IPS DF 6.9 (cell line): ENCODE measurements around the gene CACNA1D.

Source experiments
- DNase-seq: peaks from one replicate; pipeline ENCODE4 v3.0.0-alpha.2; 2013; ENCODE audit warnings: low read depth, low spot score
- H3K27ac ChIP-seq: one replicate; pipeline ENCODE4 v1.5.1; 2013; ENCODE audit warnings: low read length, control low read depth
- H3K27me3 ChIP-seq: 2 replicates; pipeline ENCODE4 v1.6.1; 2013; ENCODE audit warnings: mild to moderate bottlenecking, low read length; ENCODE audit not compliant: control insufficient read depth, insufficient read depth
- H3K36me3 ChIP-seq: 2 replicates; pipeline ENCODE4 v1.6.1; 2013; ENCODE audit warnings: low read length; ENCODE audit not compliant: control insufficient read depth, insufficient read depth
- H3K4me1 ChIP-seq: 2 replicates; pipeline ENCODE4 v1.6.1; 2013; ENCODE audit warnings: low read length; ENCODE audit not compliant: control insufficient read depth, insufficient read depth
- H3K4me3 ChIP-seq: 2 replicates; pipeline ENCODE4 v1.5.1; 2013; ENCODE audit warnings: mild to moderate bottlenecking, low read length
- H3K9me3 ChIP-seq: 2 replicates; pipeline ENCODE4 v1.6.1; 2013; ENCODE audit warnings: low read length, inconsistent platforms; ENCODE audit not compliant: control insufficient read depth, insufficient read depth
- WGBS: extraction: QIAGEN DNeasy Blood & Tissue Kit; methylation state at CpG from one replicate; pipeline ENCODE4 v1.1.7; 2013; ENCODE audit warnings: mixed read lengths, missing lambda C conversion rate; ENCODE audit not compliant: insufficient read length, insufficient coverage; 5-methylcytosine and 5-hydroxymethylcytosine counted together

CACNA1D gene

DNA sequence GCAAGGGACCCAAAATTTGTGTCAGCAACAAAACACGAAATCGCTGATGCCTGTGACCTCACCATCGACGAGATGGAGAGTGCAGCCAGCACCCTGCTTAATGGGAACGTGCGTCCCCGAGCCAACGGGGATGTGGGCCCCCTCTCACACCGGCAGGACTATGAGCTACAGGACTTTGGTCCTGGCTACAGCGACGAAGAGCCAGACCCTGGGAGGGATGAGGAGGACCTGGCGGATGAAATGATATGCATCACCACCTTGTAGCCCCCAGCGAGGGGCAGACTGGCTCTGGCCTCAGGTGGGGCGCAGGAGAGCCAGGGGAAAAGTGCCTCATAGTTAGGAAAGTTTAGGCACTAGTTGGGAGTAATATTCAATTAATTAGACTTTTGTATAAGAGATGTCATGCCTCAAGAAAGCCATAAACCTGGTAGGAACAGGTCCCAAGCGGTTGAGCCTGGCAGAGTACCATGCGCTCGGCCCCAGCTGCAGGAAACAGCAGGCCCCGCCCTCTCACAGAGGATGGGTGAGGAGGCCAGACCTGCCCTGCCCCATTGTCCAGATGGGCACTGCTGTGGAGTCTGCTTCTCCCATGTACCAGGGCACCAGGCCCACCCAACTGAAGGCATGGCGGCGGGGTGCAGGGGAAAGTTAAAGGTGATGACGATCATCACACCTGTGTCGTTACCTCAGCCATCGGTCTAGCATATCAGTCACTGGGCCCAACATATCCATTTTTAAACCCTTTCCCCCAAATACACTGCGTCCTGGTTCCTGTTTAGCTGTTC is 316.9 kb downstream of the CACNA1D start:
- no peak for DNase-seq
- Histone ChIP-seq H3K4me1 (no peaks in the 10 kb centered on the region), H3K9me3 (no peaks in the 10 kb centered on the region), H3K27ac (no peak overlapping the region), H3K27me3 (no peaks in the 10 kb centered on the region), H3K36me3 (no peaks in the 10 kb centered on the region), H3K4me3 (no peak overlapping the region)
- no CpG with 5 or more reads among the region's 24 CpGs for WGBS

GRCh38 chr3:53812434-53812833 is 318.0 kb downstream of the CACNA1D start:
- H3K36me3 ChIP-seq: peaks cover 4% of the 10 kb centered on the region; the same call in 1 of the 2 replicates
- H3K27me3 ChIP-seq: no peaks in the 10 kb centered on the region
- no peaks in the 10 kb centered on the region for H3K4me1 ChIP-seq
- no peak overlapping the region for H3K4me3 ChIP-seq
- H3K9me3 ChIP-seq: no peaks in the 10 kb centered on the region
- no peak for DNase-seq
- WGBS: no CpG with 5 or more reads among the region's 4 CpGs
- H3K27ac ChIP-seq: no peak overlapping the region

DNA sequence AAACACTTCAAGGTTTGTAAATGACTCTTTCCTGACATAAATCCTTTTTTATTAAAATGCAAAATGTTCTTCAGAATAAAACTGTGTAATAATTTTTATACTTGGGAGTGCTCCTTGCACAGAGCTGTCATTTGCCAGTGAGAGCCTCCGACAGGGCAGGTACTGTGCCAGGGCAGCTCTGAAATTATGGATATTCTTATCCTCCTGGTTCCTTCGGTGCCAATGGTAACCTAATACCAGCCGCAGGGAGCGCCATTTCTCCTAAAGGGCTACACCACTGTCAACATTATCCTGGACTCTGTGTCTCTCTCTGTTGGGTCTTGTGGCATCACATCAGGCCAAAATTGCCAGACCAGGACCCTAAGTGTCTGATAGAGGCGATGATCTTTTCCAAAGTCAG is 318.8 kb downstream of the CACNA1D start:
- WGBS: no CpG with 5 or more reads among the region's 5 CpGs
- Histone ChIP-seq H3K4me3 (no peak overlapping the region), H3K36me3 (peaks cover 5% of the 10 kb centered on the region; the same call in 1 of the 2 replicates), H3K27me3 (no peaks in the 10 kb centered on the region), H3K27ac (no peak overlapping the region), H3K4me1 (no peaks in the 10 kb centered on the region), H3K9me3 (no peaks in the 10 kb centered on the region)
- no peak for DNase-seq

GRCh38 chr3:53813876-53814275 is 319.5 kb downstream of the CACNA1D start:
- peaks cover 6% of the 10 kb centered on the region; the same call in 1 of the 2 replicates for H3K36me3 ChIP-seq
- H3K9me3 ChIP-seq: no peaks in the 10 kb centered on the region
- no peaks in the 10 kb centered on the region for H3K4me1 ChIP-seq
- no peak overlapping the region for H3K27ac ChIP-seq
- H3K27me3 ChIP-seq: no peaks in the 10 kb centered on the region
- no peak overlapping the region for H3K4me3 ChIP-seq
- no CpG with 5 or more reads among the region's 10 CpGs for WGBS
- no peak for DNase-seq

DNA sequence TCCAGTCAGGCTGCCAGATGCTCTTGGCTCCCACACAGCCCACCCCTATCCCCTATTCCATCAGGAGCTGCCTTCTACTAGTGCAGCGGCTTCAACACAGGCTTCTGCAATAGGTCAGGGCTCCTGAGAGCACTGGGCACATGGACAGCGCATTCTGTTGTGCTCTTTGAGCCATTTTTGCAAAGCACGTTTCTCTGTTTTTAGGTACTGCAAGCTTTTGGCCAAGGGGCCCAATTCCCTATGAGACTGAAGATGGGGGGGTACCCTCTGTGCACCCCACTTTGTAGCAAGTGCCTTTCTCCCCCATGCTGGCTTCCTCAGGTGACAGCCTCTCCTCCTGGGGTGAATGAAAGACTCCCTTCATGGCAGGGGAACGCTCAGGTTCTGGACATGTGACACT is 320.7 kb downstream of the CACNA1D start:
- Histone ChIP-seq H3K27me3 (no peaks in the 10 kb centered on the region), H3K4me3 (no peak overlapping the region), H3K36me3 (peaks cover 14% of the 10 kb centered on the region; the same call in 1 of the 2 replicates), H3K27ac (no peak overlapping the region), H3K4me1 (no peaks in the 10 kb centered on the region), H3K9me3 (no peaks in the 10 kb centered on the region)
- DNase-seq: no peak
- no CpG with 5 or more reads among the region's 4 CpGs for WGBS

DNA sequence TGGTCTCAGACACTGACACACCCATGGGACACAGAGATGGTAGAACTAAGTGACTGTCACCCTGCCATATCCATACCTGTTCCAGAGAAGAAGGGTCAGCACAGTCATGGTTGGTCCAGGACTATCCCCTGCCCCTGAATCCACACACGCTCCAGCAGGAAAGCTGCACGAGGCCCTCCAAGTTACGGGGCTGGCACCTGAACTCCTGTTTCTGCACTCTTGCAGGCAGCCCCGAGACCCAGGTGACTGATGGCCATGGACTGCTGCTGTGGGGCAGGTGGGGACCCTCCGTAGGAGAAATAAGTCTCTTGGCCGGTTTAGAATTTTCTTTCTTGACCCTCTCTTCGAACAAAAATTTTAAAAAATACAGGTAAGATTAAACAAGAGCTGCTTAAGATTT is 321.2 kb downstream of the CACNA1D start:
- Histone ChIP-seq H3K27ac (no peak overlapping the region), H3K27me3 (no peaks in the 10 kb centered on the region), H3K4me3 (no peak overlapping the region), H3K9me3 (no peaks in the 10 kb centered on the region), H3K36me3 (peaks cover 14% of the 10 kb centered on the region; the same call in 1 of the 2 replicates), H3K4me1 (no peaks in the 10 kb centered on the region)
- WGBS: no CpG with 5 or more reads among the region's 7 CpGs
- no peak for DNase-seq

DNA sequence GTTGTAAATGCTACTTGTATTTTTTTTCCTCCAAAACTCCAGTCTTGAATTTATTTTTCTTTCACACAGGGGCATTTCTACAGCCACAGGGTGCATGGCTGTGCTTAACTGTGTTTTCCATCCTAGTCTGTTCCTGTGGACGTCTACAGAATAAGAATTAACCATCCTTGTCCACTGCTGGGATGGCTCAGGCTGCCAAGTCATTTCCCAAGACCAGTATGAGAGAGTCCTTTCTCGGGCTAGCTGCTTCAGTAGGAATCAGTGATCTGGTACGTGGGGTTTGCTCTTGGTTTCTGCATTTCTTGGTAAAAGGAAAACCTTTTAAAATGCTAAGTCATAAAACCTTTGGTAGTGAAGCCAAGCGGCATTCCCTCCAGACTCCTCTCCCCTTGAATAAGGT is 322.0 kb downstream of the CACNA1D start:
- Histone ChIP-seq H3K27ac (no peak overlapping the region), H3K4me3 (no peak overlapping the region), H3K27me3 (no peaks in the 10 kb centered on the region), H3K36me3 (peaks cover 14% of the 10 kb centered on the region; the same call in 1 of the 2 replicates), H3K9me3 (no peaks in the 10 kb centered on the region), H3K4me1 (no peaks in the 10 kb centered on the region)
- DNase-seq: no peak
- WGBS: no CpG with 5 or more reads among the region's 4 CpGs

DNA sequence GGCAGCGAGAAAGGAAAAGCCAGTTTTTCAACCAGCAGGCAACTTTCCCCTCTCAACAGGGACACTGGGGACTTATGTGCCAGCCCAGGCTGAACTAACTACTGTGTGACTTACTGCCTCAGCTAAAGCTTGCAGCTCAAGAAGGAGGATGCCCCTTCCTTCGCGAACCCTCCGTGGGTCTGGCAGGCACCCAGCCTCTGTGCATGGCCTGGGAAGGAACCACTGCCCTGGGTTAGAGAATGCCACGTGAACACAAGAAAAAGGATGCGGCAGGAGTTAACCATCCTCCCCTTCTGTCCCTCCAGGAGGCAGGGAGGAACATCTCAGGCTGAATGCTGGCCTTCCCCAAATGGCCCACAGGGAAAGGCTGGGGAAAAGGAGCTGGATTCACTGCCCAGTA is 322.8 kb downstream of the CACNA1D start:
- H3K4me1 ChIP-seq: no peaks in the 10 kb centered on the region
- DNase-seq: no peak
- no peak overlapping the region for H3K27ac ChIP-seq
- H3K36me3 ChIP-seq: peaks cover 15% of the 10 kb centered on the region; the same call in 1 of the 2 replicates
- no peak overlapping the region for H3K4me3 ChIP-seq
- no peaks in the 10 kb centered on the region for H3K9me3 ChIP-seq
- WGBS: no CpG with 5 or more reads among the region's 6 CpGs
- no peaks in the 10 kb centered on the region for H3K27me3 ChIP-seq

- Histone ChIP-seq H3K36me3 (peaks cover 18% of the 10 kb centered on the region; the same call in 1 of the 2 replicates), H3K27ac (no peak overlapping the region), H3K4me1 (no peaks in the 10 kb centered on the region), H3K9me3 (no peaks in the 10 kb centered on the region), H3K27me3 (no peaks in the 10 kb centered on the region), H3K4me3 (no peak overlapping the region)
- DNase-seq: no peak
- WGBS: no CpG with 5 or more reads among the region's 17 CpGs
Measured at GRCh38 chr3:53817809-53818208, 323.4 kb downstream of the CACNA1D start.

DNA sequence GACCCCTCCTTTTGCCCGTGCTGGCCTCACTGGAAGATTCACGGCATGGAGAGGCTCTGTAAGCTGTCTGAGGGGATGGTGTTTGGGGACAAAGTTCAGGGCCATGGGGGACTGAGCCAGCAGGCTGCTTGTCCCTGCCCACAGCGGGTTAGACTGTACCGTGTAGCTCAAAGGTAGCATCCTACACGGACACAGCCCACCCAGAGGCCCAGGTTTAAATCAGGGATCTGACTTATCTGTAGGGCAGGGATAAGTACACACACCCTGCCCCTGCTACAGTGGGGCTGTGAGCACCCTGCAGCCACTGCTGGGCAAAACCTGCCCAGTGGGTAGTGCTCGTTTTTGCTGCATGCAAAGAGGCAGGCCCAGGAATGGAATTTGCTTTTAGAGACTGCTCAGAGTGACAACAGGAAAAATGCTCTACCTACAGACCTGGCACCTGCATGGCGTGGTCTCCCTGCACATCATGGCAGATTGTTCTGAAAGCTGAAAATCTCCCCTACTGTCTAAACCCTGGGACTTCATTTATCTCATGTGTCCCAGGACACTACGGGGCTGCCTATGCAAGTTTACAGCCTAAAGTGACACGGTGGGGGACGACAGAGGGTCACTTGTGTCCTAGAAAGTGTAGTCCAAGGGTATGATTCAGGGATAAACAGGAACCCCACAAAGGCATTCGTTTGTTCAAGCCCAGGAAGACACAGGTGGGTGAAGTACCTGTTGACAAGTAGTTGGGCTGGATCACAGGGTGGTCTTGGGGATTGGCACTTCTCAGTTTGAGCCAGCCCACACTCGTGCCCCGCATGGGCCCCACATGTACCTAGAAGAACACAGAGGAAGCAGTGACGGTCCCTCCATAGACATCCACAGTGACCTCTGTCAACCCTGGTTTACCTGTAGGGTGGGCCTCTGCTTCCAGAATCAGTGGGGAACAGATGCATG is 324.1 kb downstream of the CACNA1D start:
- DNase-seq: no peak
- Histone ChIP-seq H3K36me3 (peaks cover 18% of the 10 kb centered on the region; the same call in 1 of the 2 replicates), H3K27ac (no peak overlapping the region), H3K4me3 (no peak overlapping the region), H3K4me1 (no peaks in the 10 kb centered on the region), H3K27me3 (no peaks in the 10 kb centered on the region), H3K9me3 (no peaks in the 10 kb centered on the region)
- no CpG with 5 or more reads among the region's 14 CpGs for WGBS
